Cardiac septum (tissue), 1 donor: Measurements from ENCODE around the gene GDI1. TPM values are rescaled to one million over a fixed set of nuclear protein-coding genes. Genes with fewer than 3 reads are reported as not detected.

ENCODE experiments used
- DNase-seq: peaks from one replicate; pipeline ENCODE4 v3.0.0-alpha.2; 2020; ENCODE audit warnings: low spot score
- intact Hi-C: fragments of 100-400 bp; cut with DNase I; formaldehyde crosslinking; loops from one replicate; pipeline ENCODE4 v1.14.0; 2022
- total RNA-seq: library from RNA; stranded (reverse); fragmentation: NEBNext Ultra II Directional; extraction: Animal tissue kit (Norgen Biotek cat#: 25700); gene quantifications from one replicate; pipeline ENCODE4 v1.2.1, GENCODE V29; 2021
- donor health status: DM: no; HTN: no; CAD: no.

Gene GDI1
- total RNA-seq, 1 donor from 2014 or later: 114 TPM

DNA sequence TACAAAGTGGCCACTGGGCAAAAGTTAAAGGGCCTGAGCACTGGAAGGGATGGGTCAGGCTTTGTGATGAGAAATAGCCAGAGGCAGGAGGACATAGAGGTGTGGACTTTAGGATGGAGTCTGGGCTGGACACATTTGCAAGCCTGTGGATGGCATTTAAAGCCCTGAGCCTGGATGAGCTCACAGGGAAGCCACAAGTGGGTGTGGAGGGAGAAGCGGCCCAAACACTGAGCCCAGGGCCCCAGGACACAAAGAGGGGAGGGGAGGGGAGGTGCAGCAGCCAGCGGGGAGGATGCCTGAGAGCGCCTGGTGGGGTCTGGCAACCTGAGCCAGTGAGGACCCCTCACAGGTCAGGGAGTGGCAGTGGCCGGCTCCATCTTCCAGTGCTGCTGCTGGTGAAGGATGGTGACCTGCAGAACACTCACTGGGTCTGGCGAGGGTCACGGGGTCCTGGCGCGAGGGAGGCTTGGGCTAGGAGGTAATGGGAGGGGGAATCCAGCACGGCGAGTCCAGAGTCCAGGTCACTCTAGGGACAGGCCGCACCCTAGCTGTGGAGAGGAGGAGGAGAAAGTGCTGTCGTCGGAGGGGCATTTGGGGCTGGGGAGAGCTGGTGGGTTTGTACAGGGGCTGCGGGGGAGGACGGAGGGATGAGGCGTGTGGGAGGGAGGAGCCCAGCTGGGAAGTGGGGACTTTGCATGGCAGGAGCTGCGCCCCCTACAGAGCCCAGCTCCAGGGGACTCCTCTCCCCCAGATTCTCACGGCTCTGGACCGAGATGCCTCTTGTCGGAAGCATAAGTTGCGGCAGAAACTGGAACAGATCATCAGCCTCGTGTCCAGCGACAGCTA is 35.1 kb downstream of the GDI1 start:
- no peak for DNase-seq

DNA sequence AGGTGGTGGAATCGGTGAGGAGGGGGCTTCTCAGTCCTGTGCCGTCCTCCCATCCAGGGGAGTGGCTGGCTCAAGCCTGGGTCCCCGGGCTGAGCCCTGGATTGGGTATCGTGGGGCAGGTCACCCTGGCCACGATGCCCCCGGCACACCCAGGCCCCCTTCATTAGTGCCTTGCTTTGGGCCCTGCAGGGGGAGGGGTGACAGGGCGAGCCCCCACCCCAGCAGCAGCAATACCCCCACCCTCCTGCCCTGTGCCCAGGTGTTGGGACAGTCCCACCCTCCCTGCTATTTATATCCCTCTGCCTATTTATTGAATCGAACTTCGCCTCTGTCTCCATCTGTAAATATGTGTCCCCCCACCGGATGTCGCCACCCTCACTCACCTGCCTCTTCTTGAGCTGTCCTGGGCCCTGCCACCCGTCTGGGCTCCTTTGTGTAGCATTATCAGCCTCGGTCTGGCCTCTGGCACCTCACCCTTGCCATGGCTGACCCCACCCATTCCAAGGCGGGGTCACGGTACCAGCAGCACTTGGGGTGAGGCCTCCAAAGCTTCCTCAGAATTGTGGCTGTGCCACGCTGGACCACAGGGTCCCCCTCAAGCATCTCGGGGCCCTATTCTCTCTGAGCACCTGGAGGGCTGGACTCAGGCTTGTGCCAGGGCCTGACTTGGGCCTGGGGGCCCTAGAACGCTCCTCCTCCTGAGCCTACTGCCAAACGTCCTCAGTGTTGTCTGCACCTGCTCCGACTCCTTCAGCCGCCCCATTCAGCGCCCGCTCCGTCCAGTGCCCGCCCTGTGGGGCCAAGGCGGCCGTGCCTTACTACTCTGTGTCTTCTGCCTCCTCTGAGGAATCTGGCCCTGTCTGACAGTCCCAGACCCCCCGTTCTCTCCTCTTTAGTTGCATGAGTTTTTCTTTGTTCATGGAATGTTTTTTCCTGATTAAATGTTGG is 36.0 kb downstream of the GDI1 start:
- no peak for DNase-seq
- intact Hi-C loops: no loop called here

More for the DNA sequence above, 35.1 kb downstream of the GDI1 start:
- intact Hi-C loops: no loop called here

GRCh38 chrX:154473683-154474082 is 36.7 kb downstream of the GDI1 start:
- intact Hi-C loops: no loop called here
- no peak for DNase-seq

DNA sequence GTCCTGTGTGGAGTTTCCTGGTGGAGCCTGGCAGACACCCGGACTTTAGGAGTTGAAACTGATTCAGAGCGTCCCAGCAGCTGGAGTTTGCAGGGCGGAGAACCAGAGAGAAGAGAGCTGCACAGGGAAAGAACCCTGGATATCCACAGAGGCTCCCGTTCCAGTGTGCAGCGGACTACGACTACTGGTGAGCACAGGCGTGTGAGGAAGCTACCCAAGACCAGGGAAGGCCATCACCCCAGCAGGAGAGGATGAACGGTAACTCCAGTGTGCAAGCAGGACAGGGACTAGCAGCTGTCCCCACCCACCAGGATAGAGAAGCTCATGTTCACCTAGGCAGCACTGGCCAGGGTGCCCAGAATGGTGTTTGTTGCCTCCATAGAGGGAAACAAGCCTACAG is 39.9 kb downstream of the GDI1 start:
- no peak for DNase-seq
- intact Hi-C loops: no loop called here

GRCh38 chrX:154477891-154478477 is 41.0 kb downstream of the GDI1 start:
- intact Hi-C loops: loop anchor here (2.0 kb wide), 1 partner anchor 33 kb away; the partner anchor contains the start of gene FAM50A
- DNase-seq: no peak

DNA sequence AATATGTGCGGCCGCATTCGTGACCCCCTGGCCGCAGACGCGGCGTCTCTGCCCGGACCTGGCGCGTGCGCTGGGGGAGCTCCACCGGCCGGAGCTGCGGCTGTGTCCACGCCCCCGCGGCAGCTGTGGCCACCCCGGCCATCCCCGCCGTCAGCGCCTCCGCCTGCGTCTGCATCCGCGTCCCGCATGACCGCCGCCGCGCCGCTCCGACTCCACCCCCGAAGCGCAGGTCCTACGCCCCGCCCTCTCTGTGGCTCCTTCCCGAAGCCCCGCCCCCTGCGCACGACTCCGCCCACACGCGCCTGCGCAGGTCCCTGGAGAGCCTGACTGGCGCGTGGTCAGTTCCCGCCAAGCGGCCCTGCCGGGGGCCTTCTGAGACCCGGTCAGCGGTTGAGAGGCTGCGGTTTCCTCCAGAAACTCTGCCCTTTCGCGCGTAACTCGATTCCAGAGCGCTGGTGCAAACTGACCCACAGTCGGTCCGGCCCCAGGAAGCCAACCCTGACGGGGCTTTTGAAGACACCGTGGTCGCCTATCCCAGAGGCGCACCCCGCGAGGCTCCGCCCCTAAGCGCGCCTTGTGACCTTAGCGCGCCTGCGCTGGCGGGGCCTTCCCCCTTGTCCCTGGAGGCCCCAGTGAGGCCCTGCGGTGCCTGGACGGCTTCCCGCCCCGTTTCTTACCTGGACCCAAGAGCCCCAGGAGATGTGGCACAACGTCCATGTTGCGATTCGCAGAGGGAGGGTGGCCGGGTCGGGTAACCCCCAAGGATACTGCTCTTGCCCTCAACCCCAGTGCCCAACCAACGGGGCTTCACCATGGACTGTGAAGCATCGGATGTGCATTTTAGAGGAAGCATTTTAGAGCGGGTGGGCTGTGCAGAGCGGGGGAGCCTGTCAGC is 42.0 kb downstream of the GDI1 start, which contains the start of gene LAGE3:
Gene LAGE3, minus strand, starts transcription at position 554 of the 895 bp plus-strand sequence. Its CDS starts 366 bp downstream, at position 188.
- intact Hi-C loops: loop anchor here (2.0 kb wide), 1 partner anchor 34 kb away; the partner anchor contains the start of gene FAM50A
- peak; percentile 97 for DNase-seq

DNA sequence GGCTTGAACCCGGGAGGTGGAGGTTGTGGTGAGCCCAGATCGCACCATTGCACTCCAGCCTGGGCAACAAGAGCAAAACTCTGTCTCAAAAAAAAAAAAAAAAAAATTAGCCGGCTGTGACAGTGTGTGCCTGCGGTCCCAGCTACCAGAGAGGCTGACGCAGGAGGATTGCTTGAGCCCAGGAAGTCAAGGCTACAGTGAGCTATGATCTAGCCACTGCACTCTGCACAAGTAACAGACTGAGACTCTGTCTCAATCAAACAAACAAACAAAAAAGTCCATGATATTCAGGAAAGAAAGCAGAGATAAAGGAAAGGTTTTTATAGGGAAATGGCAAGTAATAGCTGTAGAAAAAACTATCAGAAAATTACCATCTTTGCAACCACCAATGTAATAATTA is 44.2 kb downstream of the GDI1 start:
- intact Hi-C loops: no loop called here
- no peak for DNase-seq

DNA sequence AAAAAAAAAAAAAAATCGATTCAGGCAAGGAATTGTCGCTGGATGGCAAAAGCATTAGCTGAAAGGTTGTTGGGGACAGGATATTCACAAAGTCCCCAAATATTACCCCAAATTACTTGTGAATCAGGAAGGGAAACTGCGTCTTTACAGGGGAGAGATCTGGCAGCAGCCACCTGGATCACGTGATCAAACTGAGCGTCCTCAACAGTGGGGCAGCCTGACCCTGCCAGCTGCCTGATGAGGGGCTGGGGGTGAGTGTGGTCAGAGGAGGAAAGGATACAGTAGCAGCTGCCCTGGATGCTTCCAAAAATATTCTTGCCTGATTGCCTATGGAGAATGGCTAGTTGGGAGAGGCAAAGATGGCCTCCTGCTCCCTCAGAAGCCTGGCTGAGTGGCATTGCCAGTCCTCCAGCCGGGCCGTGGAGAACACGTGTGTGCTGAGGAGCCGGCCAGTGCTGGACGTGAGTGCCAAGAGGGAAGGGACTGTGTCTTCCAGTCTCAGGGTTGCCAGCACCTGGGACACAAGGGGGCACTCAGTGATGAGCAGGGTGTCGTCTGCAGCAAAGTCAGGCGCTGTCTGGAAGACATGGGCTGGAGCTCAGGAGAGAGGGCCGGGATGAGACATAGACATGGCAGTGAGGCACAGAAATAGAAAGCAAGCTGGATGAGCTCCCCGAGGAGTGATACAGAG is 45.1 kb downstream of the GDI1 start:
- intact Hi-C loops: no loop called here
- DNase-seq: no peak

DNA sequence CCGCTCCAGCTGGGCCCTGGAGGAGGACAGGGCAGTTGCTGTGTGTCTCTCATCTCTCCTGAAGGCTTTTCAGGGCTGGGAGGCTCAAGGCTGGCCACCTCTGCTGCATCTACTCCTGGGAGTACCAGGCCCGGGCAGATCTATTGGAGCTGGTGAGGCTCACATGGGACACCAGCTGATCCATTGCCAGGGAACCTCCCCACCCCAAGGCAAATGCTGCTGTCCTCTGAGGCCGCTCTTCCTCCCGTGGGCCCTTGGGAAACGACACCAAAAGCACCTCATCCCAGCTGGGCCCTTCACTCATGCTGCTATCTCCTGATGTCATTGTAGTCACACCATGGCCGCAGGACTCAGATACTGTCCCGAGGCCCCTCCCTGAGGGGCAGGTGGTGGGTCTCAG is 45.8 kb downstream of the GDI1 start:
- DNase-seq: no peak
- intact Hi-C loops: no loop called here

DNA sequence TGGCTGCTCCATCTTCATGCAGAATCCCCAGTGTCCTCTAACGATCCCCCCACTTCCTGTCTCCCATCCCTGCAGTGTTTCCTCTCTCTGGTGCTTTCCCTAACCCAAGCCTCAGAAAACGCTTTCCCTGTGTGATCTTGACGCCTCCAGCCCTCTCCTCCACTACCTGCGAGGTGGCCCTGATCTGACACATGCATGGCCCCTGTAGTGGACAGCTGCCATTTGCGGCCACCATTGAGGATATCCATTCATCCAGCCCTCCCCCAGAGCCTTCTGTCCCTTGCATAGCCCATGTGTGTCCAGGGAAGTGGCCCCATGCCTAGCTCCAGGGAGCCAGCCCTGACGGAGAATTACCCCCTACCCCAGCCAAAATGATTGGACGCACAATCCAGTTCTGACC is 46.4 kb downstream of the GDI1 start:
- DNase-seq: no peak
- intact Hi-C loops: no loop called here

DNA sequence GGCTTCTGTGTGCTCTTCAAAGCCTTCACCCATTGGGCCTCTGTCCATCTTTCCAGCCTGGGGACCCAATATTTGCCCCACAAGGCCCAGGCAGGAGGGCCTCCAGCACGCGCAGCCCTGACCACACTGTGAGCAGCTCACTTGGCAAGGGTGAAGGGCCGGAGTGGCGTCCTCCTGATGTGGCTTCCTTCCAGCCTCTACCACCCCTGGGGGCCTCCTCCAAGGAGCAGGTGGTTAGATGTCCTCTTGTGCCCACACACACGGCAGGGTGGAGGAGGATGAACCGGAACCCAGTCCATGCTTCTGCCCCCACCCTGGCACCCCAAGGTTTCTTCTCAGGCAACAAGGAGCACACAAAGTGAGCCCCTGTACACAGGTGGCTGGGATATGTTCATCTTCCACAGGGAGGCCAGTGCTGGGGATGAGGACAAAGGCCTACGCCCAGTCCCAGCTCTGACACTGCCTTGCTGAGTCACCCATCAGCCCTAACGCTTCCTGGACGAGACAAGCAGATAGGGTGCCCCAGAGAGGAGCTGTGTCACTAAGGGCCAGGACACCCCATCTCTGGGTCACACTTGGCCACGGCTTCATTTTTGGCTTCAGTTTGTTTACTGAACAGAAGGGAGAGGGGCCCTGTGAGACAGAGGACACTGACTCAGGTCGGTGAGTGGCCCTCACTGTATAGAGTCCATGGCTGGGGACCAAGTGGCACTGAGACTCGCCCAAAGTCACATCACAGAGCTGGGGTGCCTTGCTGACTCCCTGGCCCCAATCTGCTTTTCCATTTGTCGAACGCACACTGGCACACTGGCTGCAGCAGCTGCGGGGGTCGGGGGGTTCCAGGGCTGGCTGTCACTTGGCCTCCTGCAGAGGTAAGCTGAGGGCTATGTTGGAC is 47.5 kb downstream of the GDI1 start:
- intact Hi-C loops: loop anchor here (5.0 kb wide), 1 partner anchor 47 kb away; the partner anchor contains the start of gene GDI1
- no peak for DNase-seq

DNA sequence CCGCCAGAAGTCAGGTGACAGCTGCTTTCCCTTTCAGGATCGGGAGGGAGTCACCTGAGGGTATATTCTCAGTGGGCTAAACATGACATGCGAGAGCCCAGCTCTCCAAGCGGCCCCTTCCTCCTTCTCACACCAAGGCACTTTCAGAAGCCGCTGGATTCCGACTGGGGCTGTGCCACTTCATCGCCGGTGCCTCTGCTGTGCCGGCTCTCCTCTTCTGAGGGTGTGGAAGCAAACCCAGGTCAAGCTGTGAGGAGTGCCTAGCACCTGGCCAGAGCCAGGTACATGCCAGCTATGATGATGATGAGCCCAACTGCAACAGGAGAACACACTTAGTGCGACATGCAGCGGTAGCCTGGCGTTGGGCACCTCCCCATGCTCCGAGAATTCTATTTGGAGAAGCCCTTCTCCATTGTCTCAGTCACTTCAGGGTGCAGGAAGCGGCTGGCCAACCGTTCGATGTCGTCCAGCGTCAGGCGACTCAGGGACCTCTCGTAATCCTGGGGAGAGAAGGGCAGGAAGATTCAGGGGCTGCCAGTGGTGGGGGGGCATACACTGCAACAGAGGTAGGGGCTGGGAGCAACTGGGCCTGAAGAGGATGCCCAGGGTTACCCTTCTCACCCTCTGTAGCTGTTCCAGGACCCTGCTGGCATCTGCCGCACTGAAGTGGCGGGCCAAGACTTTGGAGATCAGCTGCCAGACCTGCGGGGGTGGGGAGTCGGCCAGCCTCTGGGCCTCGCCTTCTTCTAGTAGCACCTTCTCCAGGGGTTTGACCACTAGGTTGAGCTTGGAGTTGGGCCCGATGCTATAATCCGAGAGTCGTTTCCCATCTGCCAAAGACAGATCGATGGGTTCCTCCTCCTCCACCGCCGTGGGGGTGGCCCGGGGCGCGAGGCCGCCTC is 48.4 kb downstream of the GDI1 start:
- no peak for DNase-seq
- intact Hi-C loops: loop anchor here (5.0 kb wide), 1 partner anchor 48 kb away; the partner anchor contains the start of gene GDI1

- DNase-seq: no peak
- intact Hi-C loops: loop anchor here (5.0 kb wide), 1 partner anchor 49 kb away; the partner anchor contains the start of gene GDI1
These were observed 49.1 kb downstream of the GDI1 start for GRCh38 chrX:154486052-154486395.

DNA sequence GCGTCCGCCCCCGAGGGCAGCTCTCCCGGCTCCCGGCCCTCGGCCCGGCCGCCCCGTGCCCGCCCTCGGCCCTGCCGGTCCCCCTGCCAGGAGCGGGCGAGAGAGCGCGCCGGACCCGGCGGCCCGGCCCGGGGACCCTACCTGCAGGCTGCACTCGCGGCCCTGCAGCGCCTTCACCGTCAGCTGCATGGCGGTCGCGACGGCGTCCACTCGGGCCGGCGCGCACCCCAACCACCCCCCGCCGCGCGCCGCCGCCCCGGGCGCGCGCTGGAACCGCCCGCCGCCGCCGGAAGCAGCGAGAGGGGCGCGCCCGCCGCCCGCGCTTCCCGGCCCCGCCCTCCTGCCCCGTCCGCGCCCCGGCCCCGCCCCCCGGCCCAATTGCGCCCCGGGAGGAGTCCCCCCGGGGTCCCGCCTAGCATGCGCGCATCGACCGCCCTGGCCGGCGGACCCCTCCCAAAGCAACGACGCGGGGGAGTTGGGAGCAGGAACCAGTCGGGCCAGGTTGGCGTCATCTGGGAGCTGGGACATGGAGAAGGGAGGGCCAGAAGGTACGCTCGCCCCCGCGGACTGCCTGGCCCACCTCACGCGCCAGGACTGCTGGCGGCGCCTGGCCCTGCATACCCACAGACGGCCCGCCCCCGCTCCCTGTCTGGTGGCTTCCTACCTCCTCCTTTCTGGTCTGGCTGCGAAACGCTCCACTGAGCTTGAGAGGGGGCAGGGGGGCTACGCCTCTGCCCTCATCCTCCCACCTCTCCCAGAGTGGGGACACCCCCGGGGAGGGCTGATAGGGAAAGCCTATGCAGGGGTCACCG is 49.6 kb downstream of the GDI1 start, which contains the start of gene UBL4A:
Gene UBL4A, minus strand, starts transcription at position 220 of the 812 bp plus-strand sequence. Its CDS starts 31 bp downstream, at position 189.
- DNase-seq: peak; percentile 81
- intact Hi-C loops: loop anchor here (5.0 kb wide), 1 partner anchor 49 kb away; the partner anchor contains the start of gene GDI1
